Measurements from ENCODE around the gene EVI5. TPM values are rescaled to one million over a fixed set of nuclear protein-coding genes. Genes with fewer than 3 reads are reported as not detected.

EVI5 gene
- total and polyA plus RNA-seq, 2 donors (not counting 1 experiment from before 2014, with no cell fraction given), result 1.5 to 36.3 TPM

DNA sequence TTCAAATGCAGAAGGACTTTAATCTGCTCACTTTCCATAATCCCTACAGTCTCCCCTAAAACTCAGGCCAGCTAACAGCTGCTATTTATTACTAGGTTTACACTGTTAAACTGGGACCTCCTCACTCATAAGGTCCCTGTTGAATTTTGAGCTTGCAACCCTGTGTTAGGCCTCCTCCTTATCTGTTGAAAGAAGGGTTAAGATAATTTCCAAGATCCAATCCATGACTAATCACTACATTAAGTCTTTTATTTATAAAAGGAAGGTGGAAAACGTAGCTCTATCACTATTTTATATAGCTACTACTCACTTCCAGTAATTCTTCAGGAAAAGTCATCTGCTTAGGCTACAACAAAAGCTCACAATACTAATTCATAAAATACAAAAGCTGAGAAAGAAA lies 79.5 kb downstream of the EVI5 start:
- no peaks in the 10 kb centered on the region for H3K4me1 Mint-ChIP-seq
- WGBS (ENCODE audit: insufficient coverage), result no CpG with 5 or more reads among the region's 1 CpG
- Histone ChIP-seq H3K27me3 (replicated peaks in 1 of 4; ENCODE audit: control extremely low read depth in 1 of 4, control insufficient read depth in 3 of 4, insufficient read depth in 4 of 4, low read length in 3 of 4) (no peaks in the 10 kb centered on the region), H3K4me3 (ENCODE audit: control extremely low read depth in 1 of 5, extremely low read depth in 1 of 5, insufficient read depth in 1 of 5, low read depth in 2 of 5, low read length in 4 of 5) (no peak overlapping the region), H3K36me3 (replicated peaks in 1 of 2; ENCODE audit: control extremely low read depth in 1 of 2, control insufficient read depth in 1 of 2, extremely low read depth in 1 of 2, insufficient read depth in 2 of 2, low read length in 1 of 2) (peaks cover 0 to 2% of the 10 kb centered on the region in 2 experiments), H3K4me1 (ENCODE audit: control insufficient read depth in 2 of 2, insufficient read depth in 2 of 2, low read length in 2 of 2) (no peaks in the 10 kb centered on the region), H3K9ac (ENCODE audit: low read length) (no peak overlapping the region), H4K20me1 (ENCODE audit: control insufficient read depth, insufficient read depth, low read length, poor library complexity, severe bottlenecking) (no peaks in the 10 kb centered on the region), H3K4me2 (replicated peaks; ENCODE audit: low read depth, low read length, poor library complexity, severe bottlenecking) (no peak overlapping the region), H3K79me2 (ENCODE audit: control insufficient read depth, insufficient read depth, low read length) (no peaks in the 10 kb centered on the region), H3K9me3 (ENCODE audit: control extremely low read depth in 1 of 3, control insufficient read depth in 2 of 3, insufficient read depth in 1 of 3, low read length in 2 of 3) (no peaks in the 10 kb centered on the region), H2AFZ (ENCODE audit: insufficient read depth, low read depth, low read length, poor library complexity, severe bottlenecking) (no peak overlapping the region), H3K27ac (ENCODE audit: low read length in 2 of 2) (no peak overlapping the region)
- intact Hi-C loops (cut with micrococcal nuclease), result no loop called here
- ChIA-PET CTCF (no interaction called here), POLR2A (no interaction called here)
- no peak overlapping the region for H3K4me3 Mint-ChIP-seq
- TF ChIP-seq, protein P1, sequence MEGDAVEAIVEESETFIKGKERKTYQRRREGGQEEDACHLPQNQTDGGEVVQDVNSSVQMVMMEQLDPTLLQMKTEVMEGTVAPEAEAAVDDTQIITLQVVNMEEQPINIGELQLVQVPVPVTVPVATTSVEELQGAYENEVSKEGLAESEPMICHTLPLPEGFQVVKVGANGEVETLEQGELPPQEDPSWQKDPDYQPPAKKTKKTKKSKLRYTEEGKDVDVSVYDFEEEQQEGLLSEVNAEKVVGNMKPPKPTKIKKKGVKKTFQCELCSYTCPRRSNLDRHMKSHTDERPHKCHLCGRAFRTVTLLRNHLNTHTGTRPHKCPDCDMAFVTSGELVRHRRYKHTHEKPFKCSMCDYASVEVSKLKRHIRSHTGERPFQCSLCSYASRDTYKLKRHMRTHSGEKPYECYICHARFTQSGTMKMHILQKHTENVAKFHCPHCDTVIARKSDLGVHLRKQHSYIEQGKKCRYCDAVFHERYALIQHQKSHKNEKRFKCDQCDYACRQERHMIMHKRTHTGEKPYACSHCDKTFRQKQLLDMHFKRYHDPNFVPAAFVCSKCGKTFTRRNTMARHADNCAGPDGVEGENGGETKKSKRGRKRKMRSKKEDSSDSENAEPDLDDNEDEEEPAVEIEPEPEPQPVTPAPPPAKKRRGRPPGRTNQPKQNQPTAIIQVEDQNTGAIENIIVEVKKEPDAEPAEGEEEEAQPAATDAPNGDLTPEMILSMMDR (IDR thresholded peaks at IDR 0.05), result no peak
- no peak for TF ChIP-seq EZH2 (IDR thresholded peaks at IDR 0.05; ENCODE audit: borderline replicate concordance, insufficient read depth, low read depth, low read length, poor library complexity, severe bottlenecking)
- H3K27me3 Mint-ChIP-seq, result no peaks in the 10 kb centered on the region
- no peaks in the 10 kb centered on the region for H3K9me3 Mint-ChIP-seq (ENCODE audit: insufficient read depth)
- H3K27ac Mint-ChIP-seq, result no peak overlapping the region
- ATAC-seq (ENCODE audit: low read depth) (no peak), DNase-seq (no peak)

DNA sequence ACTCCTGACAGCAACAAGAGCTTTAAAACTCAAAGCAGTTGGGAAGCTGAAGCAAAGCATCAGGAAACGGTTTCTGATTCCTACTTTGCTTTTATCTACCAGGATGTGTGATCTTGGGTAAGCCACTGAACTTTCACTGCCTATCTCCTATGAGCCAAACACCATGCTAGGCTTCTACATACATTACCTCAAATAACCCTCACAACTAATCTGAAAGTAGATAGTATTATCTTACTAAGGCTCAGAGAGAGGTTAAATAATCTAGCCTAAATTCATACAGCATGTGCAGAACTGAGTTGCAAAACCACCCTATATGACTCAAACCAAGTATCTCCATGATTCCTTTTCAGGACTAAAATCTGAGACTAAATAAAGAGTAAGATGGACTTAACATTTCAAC lies 83.8 kb downstream of the EVI5 start:
- H3K9me3 ChIP-seq (ENCODE audit: control extremely low read depth in 1 of 3, control insufficient read depth in 2 of 3, insufficient read depth in 1 of 3, low read length in 2 of 3), result no peaks in the 10 kb centered on the region
- ChIA-PET CTCF (interaction anchor here (1.2 kb wide), 1 partner anchor 48 kb away, joined by 3 read pairs; no protein-coding TSS in a partner anchor), POLR2A (no interaction called here)
- no peaks in the 10 kb centered on the region for H4K20me1 ChIP-seq (ENCODE audit: control insufficient read depth, insufficient read depth, low read length, poor library complexity, severe bottlenecking)
- intact Hi-C loops (cut with micrococcal nuclease), result no loop called here
- TF ChIP-seq, protein P1 (IDR thresholded peaks at IDR 0.05), result no peak
- no peak for TF ChIP-seq EZH2 (IDR thresholded peaks at IDR 0.05; ENCODE audit: borderline replicate concordance, insufficient read depth, low read depth, low read length, poor library complexity, severe bottlenecking)
- peaks cover 2 to 3% of the 10 kb centered on the region in 2 experiments for H3K36me3 ChIP-seq (replicated peaks in 1 of 2; ENCODE audit: control extremely low read depth in 1 of 2, control insufficient read depth in 1 of 2, extremely low read depth in 1 of 2, insufficient read depth in 2 of 2, low read length in 1 of 2)
- H3K27me3 ChIP-seq (replicated peaks in 1 of 4; ENCODE audit: control extremely low read depth in 1 of 4, control insufficient read depth in 3 of 4, insufficient read depth in 4 of 4, low read length in 3 of 4), result no peaks in the 10 kb centered on the region
- no peak overlapping the region for H2AFZ ChIP-seq (ENCODE audit: insufficient read depth, low read depth, low read length, poor library complexity, severe bottlenecking)
- H3K4me3 Mint-ChIP-seq, result no peak overlapping the region
- no peaks in the 10 kb centered on the region for H3K9me3 Mint-ChIP-seq (ENCODE audit: insufficient read depth)
- ATAC-seq (ENCODE audit: low read depth) (no peak), DNase-seq (no peak)
- no peaks in the 10 kb centered on the region for H3K79me2 ChIP-seq (ENCODE audit: control insufficient read depth, insufficient read depth, low read length)
- no peaks in the 10 kb centered on the region for H3K4me1 Mint-ChIP-seq
- no peaks in the 10 kb centered on the region for H3K27me3 Mint-ChIP-seq
- no peaks in the 10 kb centered on the region for H3K4me1 ChIP-seq (ENCODE audit: control insufficient read depth in 2 of 2, insufficient read depth in 2 of 2, low read length in 2 of 2)
- H3K4me3 ChIP-seq (ENCODE audit: control extremely low read depth in 1 of 5, extremely low read depth in 1 of 5, insufficient read depth in 1 of 5, low read depth in 2 of 5, low read length in 4 of 5), result no peak overlapping the region
- no peak overlapping the region for H3K4me2 ChIP-seq (replicated peaks; ENCODE audit: low read depth, low read length, poor library complexity, severe bottlenecking)
- no peak overlapping the region for H3K27ac ChIP-seq (ENCODE audit: low read length in 2 of 2)
- WGBS (ENCODE audit: insufficient coverage), result no CpG with 5 or more reads among the region's 1 CpG
- no peak overlapping the region for H3K9ac ChIP-seq (ENCODE audit: low read length)
- no peak overlapping the region for H3K27ac Mint-ChIP-seq

Measured in B cell (primary cell).